ENCODE data around the gene CCNB1.
A peak's percentile ranks its signal among the peaks of the same experiment; 100 is the strongest.
"Not testable (repeated sequence)": the region's sequence is repeated elsewhere in the genome, so short reads cannot be mapped to it uniquely, and the experiment has no call there.

CCNB1 gene

GRCh38 chr5:69211200-69211599 is 44.2 kb downstream of the CCNB1 start:
- Histone ChIP-seq H3K9ac (ENCODE audit: insufficient read length, low read depth) (no peak overlapping the region), H3K4me1 (ENCODE audit: insufficient read depth, insufficient read length) (no peaks in the 10 kb centered on the region), H3K27me3 (ENCODE audit: insufficient read depth, insufficient read length) (no peaks in the 10 kb centered on the region), H3K9me3 (ENCODE audit: insufficient read depth, low read length) (no peaks in the 10 kb centered on the region), H3K4me3 (ENCODE audit: insufficient read length, low read depth) (no peak overlapping the region), H3K36me3 (ENCODE audit: insufficient read depth, insufficient read length, low read length) (peaks cover 40% of the 10 kb centered on the region)
- no peak for TF ChIP-seq SUZ12 (IDR thresholded peaks at IDR 0.05; ENCODE audit: extremely low read depth, insufficient read depth, insufficient read length)
- no peak for TF ChIP-seq ZNF274 (IDR thresholded peaks at IDR 0.05; ENCODE audit: low read depth, low read length)
- no peak for TF ChIP-seq YY1 (IDR thresholded peaks at IDR 0.05; ENCODE audit: insufficient read depth, insufficient read length)
- no peak for DNase-seq (ENCODE audit: low read depth, low spot score)

- Histone ChIP-seq H3K9ac (ENCODE audit: insufficient read length, low read depth) (no peak overlapping the region), H3K36me3 (ENCODE audit: insufficient read depth, insufficient read length, low read length) (peaks cover 38% of the 10 kb centered on the region), H3K27me3 (ENCODE audit: insufficient read depth, insufficient read length) (no peaks in the 10 kb centered on the region), H3K9me3 (ENCODE audit: insufficient read depth, low read length) (no peaks in the 10 kb centered on the region), H3K4me1 (ENCODE audit: insufficient read depth, insufficient read length) (no peaks in the 10 kb centered on the region), H3K4me3 (ENCODE audit: insufficient read length, low read depth) (no peak overlapping the region)
- TF ChIP-seq SUZ12 (IDR thresholded peaks at IDR 0.05; ENCODE audit: extremely low read depth, insufficient read depth, insufficient read length): no peak
- TF ChIP-seq YY1 (IDR thresholded peaks at IDR 0.05; ENCODE audit: insufficient read depth, insufficient read length): no peak
- no peak for TF ChIP-seq ZNF274 (IDR thresholded peaks at IDR 0.05; ENCODE audit: low read depth, low read length)
- DNase-seq (ENCODE audit: low read depth, low spot score): no peak
Observed at GRCh38 chr5:69212022-69212421, 45.1 kb downstream of the CCNB1 start.

- H3K27me3 ChIP-seq (ENCODE audit: insufficient read depth, insufficient read length): no peaks in the 10 kb centered on the region
- no peak overlapping the region for H3K9ac ChIP-seq (ENCODE audit: insufficient read length, low read depth)
- no peaks in the 10 kb centered on the region for H3K4me1 ChIP-seq (ENCODE audit: insufficient read depth, insufficient read length)
- peaks cover 38% of the 10 kb centered on the region for H3K36me3 ChIP-seq (ENCODE audit: insufficient read depth, insufficient read length, low read length)
- no peak for DNase-seq (ENCODE audit: low read depth, low spot score)
- no peak overlapping the region for H3K4me3 ChIP-seq (ENCODE audit: insufficient read length, low read depth)
- no peaks in the 10 kb centered on the region; the same call in 1 of the 2 replicates for H3K9me3 ChIP-seq (ENCODE audit: insufficient read depth, low read length)
- TF ChIP-seq ZNF274 (IDR thresholded peaks at IDR 0.05; ENCODE audit: low read depth, low read length) (no peak), YY1 (IDR thresholded peaks at IDR 0.05; ENCODE audit: insufficient read depth, insufficient read length) (no peak), SUZ12 (IDR thresholded peaks at IDR 0.05; ENCODE audit: extremely low read depth, insufficient read depth, insufficient read length) (no peak)
Observed at GRCh38 chr5:69213513-69214215, 46.7 kb downstream of the CCNB1 start.

GRCh38 chr5:69217151-69217511 is 50.2 kb downstream of the CCNB1 start:
- no peak for DNase-seq (ENCODE audit: low read depth, low spot score)

GRCh38 chr5:69217548-69218526 is 50.9 kb downstream of the CCNB1 start:
- H3K4me3 ChIP-seq (ENCODE audit: insufficient read length, low read depth): peak overlapping the region; percentile 99
- H3K27me3 ChIP-seq (ENCODE audit: insufficient read depth, insufficient read length): no peaks in the 10 kb centered on the region
- no peak for TF ChIP-seq ZNF274 (IDR thresholded peaks at IDR 0.05; ENCODE audit: low read depth, low read length)
- TF ChIP-seq YY1 (IDR thresholded peaks at IDR 0.05; ENCODE audit: insufficient read depth, insufficient read length): peak; percentile 54
- DNase-seq (ENCODE audit: low read depth, low spot score): peak; percentile 74
- H3K9ac ChIP-seq (ENCODE audit: insufficient read length, low read depth): peak overlapping the region; percentile 98
- H3K36me3 ChIP-seq (ENCODE audit: insufficient read depth, insufficient read length, low read length): peaks cover 15% of the 10 kb centered on the region
- H3K9me3 ChIP-seq (ENCODE audit: insufficient read depth, low read length): peaks cover 16% of the 10 kb centered on the region
- no peaks in the 10 kb centered on the region for H3K4me1 ChIP-seq (ENCODE audit: insufficient read depth, insufficient read length)

More at GRCh38 chr5:69217151-69217511, 50.2 kb downstream of the CCNB1 start:
- Histone ChIP-seq H3K27me3 (ENCODE audit: insufficient read depth, insufficient read length) (no peaks in the 10 kb centered on the region), H3K36me3 (ENCODE audit: insufficient read depth, insufficient read length, low read length) (peaks cover 15% of the 10 kb centered on the region), H3K9ac (ENCODE audit: insufficient read length, low read depth) (no peak overlapping the region), H3K9me3 (ENCODE audit: insufficient read depth, low read length) (peaks cover 16% of the 10 kb centered on the region), H3K4me1 (ENCODE audit: insufficient read depth, insufficient read length) (no peaks in the 10 kb centered on the region), H3K4me3 (ENCODE audit: insufficient read length, low read depth) (no peak overlapping the region)
- no peak for TF ChIP-seq YY1 (IDR thresholded peaks at IDR 0.05; ENCODE audit: insufficient read depth, insufficient read length)
- TF ChIP-seq SUZ12 (IDR thresholded peaks at IDR 0.05; ENCODE audit: extremely low read depth, insufficient read depth, insufficient read length): no peak
- TF ChIP-seq ZNF274 (IDR thresholded peaks at IDR 0.05; ENCODE audit: low read depth, low read length): no peak

GRCh38 chr5:69219939-69220338 is 53.0 kb downstream of the CCNB1 start:
- no peak for TF ChIP-seq YY1 (IDR thresholded peaks at IDR 0.05; ENCODE audit: insufficient read depth, insufficient read length)
- TF ChIP-seq ZNF274 (IDR thresholded peaks at IDR 0.05; ENCODE audit: low read depth, low read length): no peak
- no peak for TF ChIP-seq SUZ12 (IDR thresholded peaks at IDR 0.05; ENCODE audit: extremely low read depth, insufficient read depth, insufficient read length)
- Histone ChIP-seq H3K36me3 (ENCODE audit: insufficient read depth, insufficient read length, low read length) (peaks cover under 1% of the 10 kb centered on the region), H3K9me3 (ENCODE audit: insufficient read depth, low read length) (peaks cover 16% of the 10 kb centered on the region), H3K27me3 (ENCODE audit: insufficient read depth, insufficient read length) (no peaks in the 10 kb centered on the region), H3K9ac (ENCODE audit: insufficient read length, low read depth) (no peak overlapping the region), H3K4me1 (ENCODE audit: insufficient read depth, insufficient read length) (no peaks in the 10 kb centered on the region), H3K4me3 (ENCODE audit: insufficient read length, low read depth) (no peak overlapping the region)
- DNase-seq (ENCODE audit: low read depth, low spot score): no peak

- H3K9ac ChIP-seq (ENCODE audit: insufficient read length, low read depth); DNase-seq (ENCODE audit: low read depth, low spot score); H3K27me3 ChIP-seq (ENCODE audit: insufficient read depth, insufficient read length); H3K36me3 ChIP-seq (ENCODE audit: insufficient read depth, insufficient read length, low read length); H3K4me3 ChIP-seq (ENCODE audit: insufficient read length, low read depth); H3K4me1 ChIP-seq (ENCODE audit: insufficient read depth, insufficient read length): not testable (repeated sequence)
- H3K9me3 ChIP-seq (ENCODE audit: insufficient read depth, low read length): peaks cover 16% of the 10 kb centered on the region
Observed at GRCh38 chr5:69220371-69220770, 53.4 kb downstream of the CCNB1 start.

GRCh38 chr5:69220833-69221232 is 53.9 kb downstream of the CCNB1 start:
- not testable (repeated sequence) for H3K27me3 ChIP-seq (ENCODE audit: insufficient read depth, insufficient read length); H3K4me1 ChIP-seq (ENCODE audit: insufficient read depth, insufficient read length); DNase-seq (ENCODE audit: low read depth, low spot score); H3K36me3 ChIP-seq (ENCODE audit: insufficient read depth, insufficient read length, low read length); H3K9ac ChIP-seq (ENCODE audit: insufficient read length, low read depth); H3K4me3 ChIP-seq (ENCODE audit: insufficient read length, low read depth)
- H3K9me3 ChIP-seq (ENCODE audit: insufficient read depth, low read length): peaks cover 16% of the 10 kb centered on the region
